Astrocyte (in vitro differentiated cells and primary cell): ENCODE results near the gene NPHP4.

Experiments
- CTCF ChIP-seq: IDR thresholded peaks from 2 replicates; pipeline ENCODE4 v1.5.1; 2011; ENCODE audit warnings: low read depth, mild to moderate bottlenecking, inconsistent platforms, low read length, moderate library complexity; ENCODE audit not compliant: insufficient read depth
- EZH2 ChIP-seq: IDR thresholded peaks from 2 replicates; pipeline ENCODE4 v1.6.1; 2012; ENCODE audit warnings: mild to moderate bottlenecking, low read length, inconsistent platforms; ENCODE audit not compliant: insufficient read depth

GRCh38 chr1:5857011-5857410, 135.2 kb downstream of the NPHP4 start:
- TF ChIP-seq CTCF (no peak), EZH2 (no peak)
